Upper lobe of left lung (tissue), 6 donors: Measurements from ENCODE around the gene ARHGDIA. TPM values are rescaled to one million over a fixed set of nuclear protein-coding genes. Genes with fewer than 3 reads are reported as not detected.

Experiments used
- ATAC-seq, 2 donors: fragments of 200-7000 bp; cut with Tn5 transposase; one replicate each; pipeline ENCODE4 v1.9.1; 2022; ENCODE audit warnings: mild to moderate bottlenecking in 2 of 2, moderate library complexity in 2 of 2; ENCODE audit not compliant: low FRiP score in 2 of 2
- DNase-seq, 2 donors: peaks; one replicate each; pipeline ENCODE4 v3.0.0-alpha.2; 2019 to 2020
- H3K27ac ChIP-seq, 4 donors: fragments of 200-600 bp; sonication (generic); one replicate each; pipeline ENCODE4 v1.5.1; 2016 to 2019
- H3K27me3 ChIP-seq, 4 donors: fragments of 200-600 bp; sonication (generic); one replicate each; pipeline ENCODE4 v1.5.1; 2017 to 2019
- H3K36me3 ChIP-seq, 4 donors: fragments of 200-600 bp; sonication (generic); one replicate each; pipeline ENCODE4 v1.5.1; 2016 to 2019
- H3K4me1 ChIP-seq, 4 donors: fragments of 200-600 bp; sonication (generic); one replicate each; pipeline ENCODE4 v1.5.1; 2018 to 2019
- H3K4me3 ChIP-seq, 4 donors: fragments of 200-600 bp; sonication (generic); one replicate each; pipeline ENCODE4 v1.5.1; 2017 to 2019; ENCODE audit warnings: mild to moderate bottlenecking in 2 of 4, moderate library complexity in 1 of 4
- H3K9me3 ChIP-seq, 4 donors: fragments of 200-600 bp; sonication (generic); one replicate each; pipeline ENCODE4 v1.5.1; 2018 to 2019
- CTCF ChIP-seq, 6 experiments: fragments of 450-650 bp in 4 of 6; fragments of 200-600 bp in 2 of 6; sonication (generic) in 2 of 6; IDR thresholded peaks; one replicate each; pipeline ENCODE4 v1.5.1; 2016 to 2019; ENCODE audit warnings: antibody characterized with exemption in 6 of 6
- EP300 ChIP-seq, 4 donors: sonication (generic); formaldehyde crosslinking; IDR thresholded peaks; one replicate each; pipeline ENCODE4 v1.5.1; 2017; ENCODE audit warnings: antibody characterized with exemption in 4 of 4, control low read depth in 2 of 4
- POLR2A ChIP-seq, 4 donors: fragments of 450-650 bp; IDR thresholded peaks; one replicate each; pipeline ENCODE4 v1.5.1; 2016 to 2017; ENCODE audit warnings: antibody characterized with exemption in 4 of 4, mild to moderate bottlenecking in 2 of 4
- POLR2AphosphoS5 ChIP-seq, 2 donors: sonication (generic); formaldehyde crosslinking; IDR thresholded peaks; one replicate each; pipeline ENCODE4 v1.5.1; 2017; ENCODE audit warnings: antibody characterized with exemption in 2 of 2
- WGBS, 2 donors: methylation state at CpG; one replicate each; pipeline ENCODE4 v1.1.5; 2017 to 2018; 5-methylcytosine and 5-hydroxymethylcytosine counted together
- total RNA-seq, 6 donors: library from RNA; depleted of rRNA in 4 of 6; stranded (reverse); fragments of >200 nt in 4 of 6; gene quantifications; one replicate each; pipeline versions ENCODE4 v1.1.0 to v1.2.1, GENCODE V29; 2016 to 2021
- donor health status: DM: no; HTN: no; CAD: no; lungs with moderate emphysema.
- donor health status: DM: no; HTN: yes; CAD: no; lungs with severe emphysema.

The ARHGDIA gene
- total RNA-seq, 6 donors from 2014 or later = 171 to 522 (median 302) TPM

- Histone ChIP-seq H3K9me3 (no peaks in the 10 kb centered on the region), H3K36me3 (peaks cover 2 to 72% (median 53%) of the 10 kb centered on the region in 4 donors), H3K27ac (no peak overlapping the region), H3K4me1 (peaks cover 12 to 22% (median 14%) of the 10 kb centered on the region in 4 donors), H3K4me3 (no peak overlapping the region), H3K27me3 (no peaks in the 10 kb centered on the region)
- ATAC-seq (no peak), DNase-seq (peak in 1 of 2 donors; percentile 64)
- 95% methylated on average over 6 of the region's 10 CpGs; no CpG with 5 or more reads in 1 of the 2 donors for WGBS, 2 donors
- TF ChIP-seq POLR2AphosphoS5 (IDR thresholded peaks at IDR 0.05) (no peak), CTCF (IDR thresholded peaks at IDR 0.05) (no peak), EP300 (IDR thresholded peaks at IDR 0.05) (no peak), POLR2A (IDR thresholded peaks at IDR 0.05) (no peak)
These were observed 32.3 kb upstream of the ARHGDIA start for GRCh38 chr17:81903415-81903831.

- peaks cover 6 to 73% (median 55%) of the 10 kb centered on the region in 4 donors for H3K36me3 ChIP-seq
- H3K9me3 ChIP-seq = no peaks in the 10 kb centered on the region
- 40 to 45% methylated on average over 15 to 36 of the region's 47 CpGs for WGBS, 2 donors
- TF ChIP-seq CTCF (IDR thresholded peaks at IDR 0.05) = no peak
- ATAC-seq (peak in 1 of 2 donors; percentile 1), DNase-seq (peak in 1 of 2 donors; percentile 84)
- H3K4me3 ChIP-seq = peak overlapping the region in 3 of 4 donors; percentile 38 to 46 (median 42)
- no peaks in the 10 kb centered on the region for H3K27me3 ChIP-seq
- H3K27ac ChIP-seq = no peak overlapping the region
- H3K4me1 ChIP-seq = peaks cover 12 to 22% (median 14%) of the 10 kb centered on the region in 4 donors
These were observed 31.7 kb upstream of the ARHGDIA start for GRCh38 chr17:81902653-81903414.

GRCh38 chr17:81902023-81902652 lies 31.0 kb upstream of the ARHGDIA start, which contains the start of gene NPB:
Gene NPB (plus strand): TSS chr17:81902238. CDS start chr17:81902278, 40 bp downstream.
- DNase-seq (peak in 1 of 2 donors; percentile 89), ATAC-seq (peak in 1 of 2 donors; percentile 63)
- H3K36me3 ChIP-seq = peaks cover 6 to 71% (median 55%) of the 10 kb centered on the region in 4 donors
- peak within 1 kb of the TSS in 3 of 4 donors; percentile 38 to 46 (median 42) for H3K4me3 ChIP-seq
- 0 to 17% methylated on average over 6 to 24 of the region's 79 CpGs for WGBS, 2 donors
- no peak within 1 kb of the TSS for H3K27ac ChIP-seq
- no peaks in the 10 kb centered on the region for H3K9me3 ChIP-seq
- no peak for TF ChIP-seq EP300 (IDR thresholded peaks at IDR 0.05)
- peak in 1 of 4 donors; percentile 26 for TF ChIP-seq POLR2A (IDR thresholded peaks at IDR 0.05)
- H3K4me1 ChIP-seq = peaks cover 12 to 22% (median 14%) of the 10 kb centered on the region in 4 donors
- no peaks in the 10 kb centered on the region for H3K27me3 ChIP-seq

GRCh38 chr17:81901167-81902022 lies 30.3 kb upstream of the ARHGDIA start:
- peak overlapping the region in 3 of 4 donors; percentile 38 to 46 (median 42) for H3K4me3 ChIP-seq
- H3K9me3 ChIP-seq = no peaks in the 10 kb centered on the region
- H3K36me3 ChIP-seq = peaks cover 6 to 71% (median 54%) of the 10 kb centered on the region in 4 donors
- H3K4me1 ChIP-seq = peaks cover 12 to 22% (median 14%) of the 10 kb centered on the region in 4 donors
- 84 to 87% methylated on average over 7 to 12 of the region's 21 CpGs for WGBS, 2 donors
- no peak for ATAC-seq
- no peaks in the 10 kb centered on the region for H3K27me3 ChIP-seq
- TF ChIP-seq POLR2AphosphoS5 (IDR thresholded peaks at IDR 0.05) (no peak), CTCF (IDR thresholded peaks at IDR 0.05) (no peak), POLR2A (IDR thresholded peaks at IDR 0.05) (no peak), EP300 (IDR thresholded peaks at IDR 0.05) (no peak)
- DNase-seq = peak in 1 of 2 donors; percentile 36
- no peak overlapping the region for H3K27ac ChIP-seq
